ENCODE measurements around the gene APBB2.

GRCh38 chr4:40874331-40874730 is 340.0 kb downstream of the APBB2 start:
- TF ChIP-seq POLR2AphosphoS5 (IDR thresholded peaks at IDR 0.05; ENCODE audit: borderline replicate concordance, low read depth, low read length), result no peak
- no peak for TF ChIP-seq FOXP2 (optimal IDR thresholded peaks at IDR 0.05; ENCODE audit: control extremely low read depth, extremely low read length, insufficient read depth)
- TF ChIP-seq EZH2 (IDR thresholded peaks at IDR 0.05), result no peak
